ENCODE measurements around the gene OTULIN.

The OTULIN gene

GRCh38 chr5:14702238-14702839 is 37.8 kb downstream of the OTULIN start:
- TF ChIP-seq CTCF (IDR thresholded peaks at IDR 0.05) (no peak), ZFX (IDR thresholded peaks at IDR 0.05; ENCODE audit: borderline replicate concordance) (no peak)
- no peak overlapping the region for H3K27ac ChIP-seq

- TF ChIP-seq ZFX (IDR thresholded peaks at IDR 0.05; ENCODE audit: borderline replicate concordance) = no peak
- no peak for TF ChIP-seq CTCF (IDR thresholded peaks at IDR 0.05)
- H3K27ac ChIP-seq = no peak overlapping the region
These were observed 41.0 kb downstream of the OTULIN start for GRCh38 chr5:14705556-14705955.

- TF ChIP-seq ZFX (IDR thresholded peaks at IDR 0.05; ENCODE audit: borderline replicate concordance) (no peak), CTCF (IDR thresholded peaks at IDR 0.05) (no peak)
- H3K27ac ChIP-seq = no peak overlapping the region
These were observed 42.1 kb downstream of the OTULIN start for GRCh38 chr5:14706615-14707021.

- no peak overlapping the region for H3K27ac ChIP-seq
- no peak for TF ChIP-seq CTCF (IDR thresholded peaks at IDR 0.05)
- TF ChIP-seq ZFX (IDR thresholded peaks at IDR 0.05; ENCODE audit: borderline replicate concordance) = no peak
These were observed 43.4 kb downstream of the OTULIN start for GRCh38 chr5:14707811-14708390.

GRCh38 chr5:14708551-14708950 is 44.0 kb downstream of the OTULIN start:
- TF ChIP-seq ZFX (IDR thresholded peaks at IDR 0.05; ENCODE audit: borderline replicate concordance) = no peak
- no peak for TF ChIP-seq CTCF (IDR thresholded peaks at IDR 0.05)
- no peak overlapping the region for H3K27ac ChIP-seq

- no peak overlapping the region for H3K27ac ChIP-seq
- TF ChIP-seq CTCF (IDR thresholded peaks at IDR 0.05) (no peak), ZFX (IDR thresholded peaks at IDR 0.05; ENCODE audit: borderline replicate concordance) (no peak)
These were observed 45.9 kb downstream of the OTULIN start for GRCh38 chr5:14710313-14710994.

GRCh38 chr5:14712131-14712530 is 47.6 kb downstream of the OTULIN start:
- H3K27ac ChIP-seq = no peak overlapping the region
- TF ChIP-seq ZFX (IDR thresholded peaks at IDR 0.05; ENCODE audit: borderline replicate concordance) (no peak), CTCF (IDR thresholded peaks at IDR 0.05) (no peak)

Measured in 22Rv1 (cell line).